NCI-H345 treated with DMSO at 0.1 percent for 48 hours (cell line): ENCODE results near the gene GTPBP6.
"Not testable (repeated sequence)": the region's sequence is repeated elsewhere in the genome, so short reads cannot be mapped to it uniquely, and the experiment has no call there.

Experiments used
- DNase-seq: peaks from one replicate; lab custom pipeline; 2025; ENCODE audit not compliant: unreplicated experiment; lab: John Stamatoyannopoulos, UW

Gene GTPBP6

DNA sequence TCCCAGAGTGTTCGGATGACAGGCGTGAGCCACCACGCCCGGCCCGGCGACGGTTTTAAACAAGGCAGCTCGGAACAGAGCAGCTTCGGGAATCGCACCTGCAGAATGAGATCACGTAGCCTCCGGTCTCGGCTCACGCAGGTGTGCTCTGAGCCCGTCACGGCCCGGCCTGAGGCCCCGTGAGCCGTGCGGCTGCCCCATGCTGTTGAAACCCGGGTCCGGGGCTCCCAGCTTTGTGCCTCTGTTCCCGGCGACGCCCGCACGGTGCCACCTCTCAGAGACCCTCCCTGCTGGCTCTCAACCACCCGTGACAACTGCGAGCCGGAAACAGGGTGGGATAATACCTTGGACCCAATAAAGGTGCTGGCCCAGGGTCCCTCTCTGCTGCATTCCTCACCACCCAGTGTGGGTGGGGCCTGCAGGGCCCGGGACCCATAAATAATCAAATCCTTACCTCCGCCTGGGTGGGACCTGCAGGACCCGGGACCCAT, 50.8 kb downstream of the GTPBP6 start:
- no peak for DNase-seq

DNA sequence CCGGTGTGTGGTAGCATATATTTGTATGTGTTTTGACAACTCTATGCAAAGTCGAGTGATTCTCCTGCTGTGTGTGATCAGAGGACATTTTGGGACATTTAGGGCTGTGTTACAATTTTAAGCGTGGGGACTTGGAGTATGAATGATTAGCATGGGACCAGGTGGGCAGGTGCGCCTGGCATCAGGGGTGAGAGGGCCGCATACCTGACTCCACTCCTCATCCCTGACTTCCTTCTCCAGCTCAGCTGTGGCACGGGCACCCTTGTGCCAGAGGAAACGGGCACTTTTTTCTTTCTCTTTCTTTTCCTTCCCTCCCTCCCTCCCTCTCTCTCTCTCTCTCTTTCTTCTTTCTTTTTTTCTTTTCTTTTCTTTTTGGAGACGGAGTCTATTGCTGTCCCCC, 53.1 kb downstream of the GTPBP6 start:
- DNase-seq, result no peak

DNA sequence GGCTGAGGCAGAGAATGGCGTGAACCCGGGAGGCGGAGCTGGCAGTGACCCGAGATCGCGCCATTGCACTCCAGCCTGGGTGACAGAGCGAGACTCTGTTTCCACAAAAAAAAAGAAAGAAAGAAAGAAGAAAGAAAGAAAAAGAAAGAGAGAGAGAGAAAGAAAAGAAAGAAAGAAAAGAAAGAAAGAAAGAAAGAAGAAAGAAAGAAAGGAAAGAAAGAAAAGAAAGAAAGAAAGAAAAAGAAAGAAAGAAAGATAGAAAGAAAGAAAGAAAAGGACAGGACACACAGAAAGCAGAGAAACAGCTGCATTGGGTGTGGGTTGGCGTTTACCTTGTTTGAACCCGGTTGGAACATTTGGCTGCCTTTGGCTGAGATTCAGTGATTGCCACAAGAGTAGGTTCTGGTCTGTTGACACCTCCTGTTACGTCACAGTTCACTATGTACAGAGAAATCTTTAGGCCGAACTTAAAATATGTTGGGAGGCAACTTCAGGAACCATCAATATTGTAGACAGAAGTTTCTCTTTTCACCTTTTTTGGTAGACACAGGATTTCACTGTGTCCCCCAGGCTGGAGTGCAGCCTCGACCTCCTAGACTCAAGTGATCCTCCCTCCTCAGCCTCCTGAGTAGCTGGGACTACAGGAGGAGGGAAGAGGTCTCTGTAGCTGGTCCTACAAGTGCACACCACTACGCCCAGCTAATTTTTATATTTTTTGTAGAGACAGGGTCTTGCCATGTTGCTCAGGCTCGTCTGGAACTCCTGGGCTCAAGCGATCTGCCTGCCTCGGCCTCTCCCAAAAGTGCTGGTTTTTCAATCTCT, 53.8 kb downstream of the GTPBP6 start:
- DNase-seq, result no peak

DNA sequence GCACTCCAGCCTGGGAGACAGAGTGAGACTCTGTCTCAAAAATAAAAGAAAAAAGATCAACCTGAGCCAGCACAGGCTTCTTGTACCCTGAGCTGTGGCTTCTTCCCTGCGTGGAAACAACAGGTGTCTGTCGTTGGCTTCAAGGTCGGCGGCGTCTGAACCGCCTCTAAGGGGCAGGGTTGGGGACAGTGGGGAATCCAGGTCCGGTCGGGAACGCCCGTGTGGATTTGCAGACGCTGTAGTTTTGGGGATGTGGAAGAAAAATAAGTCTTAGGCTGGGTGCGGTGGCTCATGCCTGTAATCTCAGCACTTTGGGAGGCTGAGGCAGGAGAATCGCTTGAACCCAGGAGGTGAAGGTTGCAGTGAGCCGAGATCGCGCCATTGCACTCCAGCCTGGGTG, 54.6 kb downstream of the GTPBP6 start:
- not testable (repeated sequence) for DNase-seq

- DNase-seq, result no peak
Measured at GRCh38 chrX:262381-262909, 56.2 kb downstream of the GTPBP6 start.

- no peak for DNase-seq
Measured at GRCh38 chrX:261919-262352, 56.7 kb downstream of the GTPBP6 start.

GRCh38 chrX:261167-261918, 57.3 kb downstream of the GTPBP6 start:
- DNase-seq, result no peak

GRCh38 chrX:259692-260355, 58.8 kb downstream of the GTPBP6 start:
- no peak for DNase-seq

- no peak for DNase-seq
Measured at GRCh38 chrX:258291-259040, 60.1 kb downstream of the GTPBP6 start.

DNA sequence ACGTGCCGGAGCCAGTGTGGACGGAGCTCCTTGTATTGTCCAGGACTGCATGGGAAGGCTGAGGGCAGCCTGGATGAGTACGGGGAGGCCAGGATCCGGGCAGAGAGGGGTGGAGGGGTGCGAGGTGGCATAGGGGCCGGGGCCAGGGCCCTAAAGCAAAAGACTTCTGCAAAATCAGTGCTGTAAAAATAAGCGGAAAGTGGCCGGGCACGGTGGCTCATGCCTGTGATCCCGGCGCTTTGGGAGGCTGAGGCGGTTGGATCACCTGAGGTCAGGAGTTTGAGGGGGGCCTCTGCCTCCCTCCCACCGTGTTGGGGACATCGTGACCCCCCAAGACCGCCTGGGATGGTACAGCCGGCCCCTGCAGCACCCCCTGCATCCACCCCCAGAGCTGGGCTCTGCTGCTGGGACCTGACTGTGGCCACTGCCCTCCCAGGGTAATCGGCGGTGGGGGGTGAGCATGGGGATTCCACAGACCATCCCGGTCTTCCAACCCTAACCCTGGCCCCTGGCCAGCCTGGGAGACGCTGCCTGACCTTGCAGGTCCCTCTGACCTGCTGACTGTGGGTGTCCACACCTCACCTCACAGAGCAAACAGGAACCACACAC, 60.8 kb downstream of the GTPBP6 start:
- no peak for DNase-seq

- DNase-seq, result not testable (repeated sequence)
Measured at GRCh38 chrX:257054-257453, 61.5 kb downstream of the GTPBP6 start.

DNA sequence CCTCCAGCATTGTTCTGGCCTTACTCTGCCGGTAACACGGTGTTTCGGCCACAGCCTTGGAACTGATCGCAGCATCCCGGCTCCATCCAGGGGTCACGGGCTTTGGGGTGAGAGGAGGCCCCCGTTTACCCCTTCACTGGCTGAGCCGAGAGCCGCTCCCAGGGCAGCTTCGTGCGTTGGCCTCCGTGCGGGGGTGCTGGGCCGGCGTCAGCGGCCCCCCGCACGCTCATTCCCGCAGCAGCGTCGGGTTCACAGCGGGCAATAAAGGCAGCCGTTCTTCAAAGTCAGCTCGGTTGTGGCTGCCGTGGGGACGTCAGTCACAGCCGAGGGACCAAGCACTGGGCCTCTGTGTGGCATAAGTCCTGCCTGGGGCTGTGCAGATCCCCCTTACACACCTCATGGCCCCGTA, 62.7 kb downstream of the GTPBP6 start:
- DNase-seq, result no peak
